Stimulated activated CD8-positive, alpha-beta memory T cell treated with anti-CD3 and anti-CD28 coated beads, Interleukin-15, amount 100 ng/mL, for 4 hours (primary cell): ENCODE results near the gene ZNF821.
"Not testable (repeated sequence)": the region's sequence is repeated elsewhere in the genome, so short reads cannot be mapped to it uniquely, and the experiment has no call there.

Experiments used
- DNase-seq, 2 donors: peaks; one replicate each; pipeline ENCODE4 v3.0.0-alpha.2; 2020; ENCODE audit warnings: low read depth in 2 of 2

The ZNF821 gene

GRCh38 chr16:71883849-71884638 is at the start of gene ZNF821:
ZNF821 (minus strand) TSS chr16:71884182; CDS start chr16:71879946, 4,236 bp downstream.
- peak; percentile 32 to 50 for DNase-seq

GRCh38 chr16:71933017-71933416 is 49.0 kb upstream of the ZNF821 start:
- no peak for DNase-seq

- no peak for DNase-seq
Observed at GRCh38 chr16:71931599-71931998, 47.6 kb upstream of the ZNF821 start.

- no peak for DNase-seq
Observed at GRCh38 chr16:71931001-71931400, 47.0 kb upstream of the ZNF821 start.

- DNase-seq, result no peak
Observed at GRCh38 chr16:71930013-71930563, 46.1 kb upstream of the ZNF821 start.

- no peak for DNase-seq
Observed at GRCh38 chr16:71929048-71929447, 45.1 kb upstream of the ZNF821 start.

GRCh38 chr16:71927787-71928186 is 43.8 kb upstream of the ZNF821 start:
- DNase-seq, result no peak

- no peak for DNase-seq
Observed at GRCh38 chr16:71927383-71927782, 43.4 kb upstream of the ZNF821 start.

GRCh38 chr16:71924710-71925109 is 40.7 kb upstream of the ZNF821 start:
- no peak for DNase-seq

- no peak for DNase-seq
Observed at GRCh38 chr16:71923941-71924690, 40.1 kb upstream of the ZNF821 start.

- DNase-seq, result no peak
Observed at GRCh38 chr16:71920658-71921057, 36.7 kb upstream of the ZNF821 start.

GRCh38 chr16:71919035-71919434 is 35.1 kb upstream of the ZNF821 start:
- no peak for DNase-seq

GRCh38 chr16:71917900-71918299 is 33.9 kb upstream of the ZNF821 start:
- DNase-seq, result no peak

GRCh38 chr16:71916397-71916920 is 32.5 kb upstream of the ZNF821 start:
- DNase-seq, result no peak

- no peak for DNase-seq
Observed at GRCh38 chr16:71915350-71915749, 31.4 kb upstream of the ZNF821 start.

GRCh38 chr16:71914802-71915201 is 30.8 kb upstream of the ZNF821 start:
- no peak for DNase-seq

GRCh38 chr16:71912534-71913275 is 28.7 kb upstream of the ZNF821 start:
- DNase-seq, result no peak

- no peak for DNase-seq
Observed at GRCh38 chr16:71911121-71911520, 27.1 kb upstream of the ZNF821 start.

GRCh38 chr16:71905765-71906164 is 21.8 kb upstream of the ZNF821 start:
- DNase-seq, result not testable (repeated sequence)

GRCh38 chr16:71904239-71904638 is 20.3 kb upstream of the ZNF821 start:
- no peak for DNase-seq

GRCh38 chr16:71903608-71904007 is 19.6 kb upstream of the ZNF821 start:
- no peak for DNase-seq
